ENCODE results near the gene MEIS2.

- no peak for TF ChIP-seq CTCF (IDR thresholded peaks at IDR 0.05)
- TF ChIP-seq POLR2A (IDR thresholded peaks at IDR 0.05), result no peak
- no peak for TF ChIP-seq POLR2AphosphoS5 (IDR thresholded peaks at IDR 0.05)
- no peak for TF ChIP-seq EP300 (IDR thresholded peaks at IDR 0.05)
Observed at GRCh38 chr15:37100966-37101215, 542 bp upstream of the MEIS2 start.

Measured in suprapubic skin (tissue), 4 donors.